Activated CD8-positive, alpha-beta memory T cell treated with anti-CD3 and anti-CD28 coated beads for 36 hours (primary cell): ENCODE results near the gene TSPO2. TPM values are rescaled to one million over a fixed set of nuclear protein-coding genes. Genes with fewer than 3 reads are reported as not detected.

Experiments used
- CTCF ChIA-PET: fragments of 350-600 bp; sonication (Branson Sonifier 250); formaldehyde crosslinking; loops from one replicate; lab custom pipeline; 2021; ENCODE audit warnings: antibody characterized with exemption; lab: Charles Lee
- POLR2A ChIA-PET: fragments of 350-600 bp; sonication (Branson Sonifier 250); formaldehyde crosslinking; loops from one replicate; lab custom pipeline; 2021; ENCODE audit warnings: antibody characterized with exemption; lab: Charles Lee
- total RNA-seq, 2 experiments: library from RNA; stranded (reverse); gene quantifications; one replicate each; pipeline ENCODE4 v1.2.3, GENCODE V29; 2021

Gene TSPO2
- total RNA-seq, 2 experiments from 2014 or later: not detected

DNA sequence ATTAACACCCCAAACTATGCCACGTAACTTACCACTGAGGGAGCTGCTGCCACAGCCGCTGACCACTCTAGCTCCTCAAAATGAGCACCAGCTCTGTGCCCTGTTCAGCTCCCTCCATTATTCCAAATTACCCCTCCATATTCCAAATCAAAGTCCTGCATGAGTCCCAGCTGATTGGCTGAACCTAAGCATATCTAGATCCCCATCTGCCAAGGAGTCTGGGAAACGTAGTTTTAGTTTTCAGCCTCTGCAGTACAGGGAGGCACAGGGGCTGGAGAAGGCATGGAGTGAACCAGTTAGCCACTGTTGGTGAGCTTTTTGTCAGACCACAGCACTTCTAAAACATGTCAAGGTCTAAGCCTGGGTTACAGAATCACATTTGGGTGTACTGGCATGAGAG lies 19.2 kb upstream of the TSPO2 start:
- POLR2A ChIA-PET: no interaction called here
- CTCF ChIA-PET: no interaction called here

GRCh38 chr6:41025966-41026530 lies 16.2 kb upstream of the TSPO2 start:
- ChIA-PET POLR2A (no interaction called here), CTCF (no interaction called here)

GRCh38 chr6:41027241-41027640 lies 15.0 kb upstream of the TSPO2 start:
- ChIA-PET CTCF (interaction anchor here (1.1 to 2.3 kb wide), 7 partner anchors 8 to 184 kb away, joined by 3 to 9 read pairs (median 7); no protein-coding TSS in a partner anchor), POLR2A (no interaction called here)

DNA sequence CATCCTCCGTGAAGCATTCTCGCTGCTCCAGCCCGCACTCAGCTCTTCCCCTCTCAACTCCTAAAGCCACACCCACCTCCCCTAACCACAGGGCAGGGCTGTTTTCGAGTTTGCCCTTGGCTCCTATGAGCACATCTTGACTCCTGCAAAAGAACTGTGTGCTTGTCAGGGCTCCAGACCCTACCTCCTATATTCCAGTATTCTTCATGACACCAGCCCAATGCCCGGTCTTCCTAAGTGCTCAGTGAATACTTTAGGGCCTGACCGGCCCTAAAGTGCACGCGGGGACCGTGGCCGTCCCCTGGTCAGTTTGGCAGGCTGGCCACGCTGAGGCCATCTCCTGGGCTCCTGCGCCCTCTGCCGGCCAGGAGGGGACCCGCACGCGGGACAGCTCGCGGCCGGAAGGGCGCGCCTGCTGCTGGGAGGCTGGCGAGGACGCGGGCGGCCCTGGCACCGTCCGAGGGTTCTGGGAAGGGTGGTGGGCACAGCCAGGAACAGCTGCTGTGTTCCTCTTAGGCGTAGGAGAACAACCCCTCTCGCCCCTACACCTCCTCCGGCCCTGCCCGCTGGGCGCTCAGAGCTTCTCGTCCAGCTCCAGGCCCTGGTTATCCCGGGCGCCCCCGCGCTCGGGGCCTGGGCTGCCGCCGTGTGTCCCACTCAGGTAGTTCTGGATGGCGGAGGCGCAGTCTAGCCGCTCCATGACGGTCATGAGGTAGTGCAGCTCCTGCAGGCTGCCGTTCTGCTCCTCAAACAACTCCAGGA lies 14.3 kb upstream of the TSPO2 start:
- POLR2A ChIA-PET: interaction anchor here (0.6 kb wide), 1 partner anchor 1159 kb away, joined by 5 read pairs; no protein-coding TSS in a partner anchor
- CTCF ChIA-PET: interaction anchor here (0.7 to 2.3 kb wide), 12 partner anchors 9 to 185 kb away, joined by 3 to 9 read pairs (median 4); partner anchors contain the start of genes TSPO2 and UNC5CL

GRCh38 chr6:41028561-41029412 lies 13.5 kb upstream of the TSPO2 start:
- ChIA-PET POLR2A (interaction anchor here (0.6 kb wide), 1 partner anchor 1158 kb away, joined by 5 read pairs; no protein-coding TSS in a partner anchor), CTCF (interaction anchor here (0.7 to 2.3 kb wide), 12 partner anchors 9 to 42 kb away, joined by 3 to 9 read pairs (median 5); partner anchors contain the start of genes TSPO2 and UNC5CL)

GRCh38 chr6:41032830-41033229 lies 9.4 kb upstream of the TSPO2 start:
- POLR2A ChIA-PET: no interaction called here
- CTCF ChIA-PET: no interaction called here

- CTCF ChIA-PET: no interaction called here
- POLR2A ChIA-PET: no interaction called here
Measured at GRCh38 chr6:41033776-41034175, 8.5 kb upstream of the TSPO2 start.

DNA sequence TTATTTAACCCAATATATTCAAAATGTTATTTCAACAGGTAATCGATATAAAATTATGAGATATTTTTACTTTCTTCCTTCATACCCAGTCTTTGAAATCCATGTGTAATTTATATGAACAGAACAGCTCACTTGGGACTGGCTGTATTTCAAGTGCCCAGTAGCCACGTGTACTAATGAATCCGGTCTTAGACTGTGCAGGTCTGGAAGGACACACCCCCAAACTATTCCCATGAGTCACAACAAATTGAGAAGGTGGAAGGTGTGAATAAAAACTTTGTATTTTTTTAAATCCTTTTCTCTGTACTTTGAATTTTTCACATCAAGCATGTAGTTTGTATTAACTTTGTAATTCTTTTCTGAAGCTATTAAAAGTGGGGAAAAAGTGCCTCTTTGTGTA lies 6.1 kb upstream of the TSPO2 start:
- ChIA-PET CTCF (interaction anchor here (1.7 to 2.6 kb wide), 2 partner anchors 8 to 20 kb away, joined by 5 to 9 read pairs; no protein-coding TSS in a partner anchor), POLR2A (no interaction called here)

- CTCF ChIA-PET: interaction anchor here (1.7 to 2.6 kb wide), 2 partner anchors 9 to 20 kb away, joined by 5 to 9 read pairs; no protein-coding TSS in a partner anchor
- POLR2A ChIA-PET: no interaction called here
Measured at GRCh38 chr6:41036601-41037000, 5.7 kb upstream of the TSPO2 start.

- ChIA-PET POLR2A (no interaction called here), CTCF (interaction anchor here (1.7 to 2.6 kb wide), 2 partner anchors 10 to 19 kb away, joined by 5 to 9 read pairs; no protein-coding TSS in a partner anchor)
Measured at GRCh38 chr6:41037107-41037900, 5.0 kb upstream of the TSPO2 start.

DNA sequence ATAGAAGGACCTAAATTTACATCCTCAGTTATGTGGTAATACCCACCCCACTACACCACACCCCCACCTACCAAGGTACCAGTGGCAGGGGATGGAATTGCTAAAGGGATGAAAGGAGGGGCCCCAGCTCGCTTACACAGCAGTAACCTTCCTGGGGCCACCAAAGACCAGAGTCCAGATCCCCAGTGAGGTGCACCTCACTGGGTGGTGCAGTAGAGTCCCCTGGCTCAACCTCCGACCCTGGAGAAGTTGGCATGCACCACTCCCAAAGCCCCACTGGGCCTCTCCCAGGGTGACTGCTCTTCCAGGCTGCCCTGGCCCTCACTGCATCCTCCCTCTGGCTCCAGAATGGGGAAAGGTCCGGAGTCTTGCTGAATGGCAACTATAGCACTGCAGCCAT lies 4.1 kb upstream of the TSPO2 start:
- POLR2A ChIA-PET: no interaction called here
- CTCF ChIA-PET: interaction anchor here (1.8 to 2.6 kb wide), 2 partner anchors 9 to 10 kb away, joined by 5 to 9 read pairs; no protein-coding TSS in a partner anchor

DNA sequence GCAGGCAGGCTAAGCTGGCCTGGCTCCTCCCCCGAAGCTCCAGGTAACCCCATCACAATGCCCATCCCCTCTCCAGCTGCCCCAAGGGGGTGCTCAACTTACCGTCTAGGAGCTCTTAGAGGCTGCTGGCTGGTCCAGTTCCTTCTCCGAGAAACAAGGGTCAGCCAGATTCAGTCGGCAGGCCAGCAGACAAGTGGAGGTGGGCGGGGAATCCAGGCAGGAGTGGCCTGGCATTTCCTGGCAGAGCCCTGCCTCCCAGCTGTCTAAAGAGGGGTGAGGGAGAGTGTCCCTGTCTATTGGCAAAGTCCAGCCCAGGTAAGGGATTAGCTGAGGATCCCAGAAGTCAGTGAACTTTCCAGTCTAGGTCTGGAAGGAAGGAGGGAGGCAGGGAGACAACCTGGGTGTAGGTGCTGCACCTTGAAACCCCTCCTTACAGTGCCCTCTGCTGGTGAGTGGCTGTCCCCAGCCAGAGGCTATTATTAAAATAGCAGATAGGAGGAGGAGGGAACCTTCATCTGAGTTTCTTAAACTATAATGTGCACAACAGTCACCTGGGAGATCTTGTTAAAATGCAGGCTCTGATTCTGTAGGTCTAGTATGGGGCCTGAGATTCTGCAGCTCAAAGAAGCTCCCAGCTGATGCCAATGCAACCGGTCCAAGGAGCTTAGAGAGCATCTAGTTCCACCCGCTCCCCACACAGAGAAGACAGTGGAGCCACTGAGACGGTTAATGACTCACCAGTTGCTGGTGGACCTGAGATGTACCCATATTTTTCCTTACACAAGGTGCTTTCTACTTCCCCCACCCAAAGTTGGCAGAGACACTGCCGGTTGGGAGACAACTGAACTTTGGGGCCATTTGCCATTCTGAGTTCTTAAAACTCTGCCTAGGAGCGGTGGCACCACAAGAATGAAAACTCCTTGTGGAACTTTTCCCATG lies 2.9 kb upstream of the TSPO2 start, which contains the start of gene UNC5CL:
Gene UNC5CL (minus strand): TSS at position 162 of the 939 bp plus-strand sequence. CDS start 4,147 bp downstream, outside the sequence.
- ChIA-PET CTCF (interaction anchor here (0.8 to 1.8 kb wide), 5 partner anchors 9 to 46 kb away, joined by 3 to 8 read pairs (median 4); partner anchors contain the start of gene APOBEC2), POLR2A (no interaction called here)

DNA sequence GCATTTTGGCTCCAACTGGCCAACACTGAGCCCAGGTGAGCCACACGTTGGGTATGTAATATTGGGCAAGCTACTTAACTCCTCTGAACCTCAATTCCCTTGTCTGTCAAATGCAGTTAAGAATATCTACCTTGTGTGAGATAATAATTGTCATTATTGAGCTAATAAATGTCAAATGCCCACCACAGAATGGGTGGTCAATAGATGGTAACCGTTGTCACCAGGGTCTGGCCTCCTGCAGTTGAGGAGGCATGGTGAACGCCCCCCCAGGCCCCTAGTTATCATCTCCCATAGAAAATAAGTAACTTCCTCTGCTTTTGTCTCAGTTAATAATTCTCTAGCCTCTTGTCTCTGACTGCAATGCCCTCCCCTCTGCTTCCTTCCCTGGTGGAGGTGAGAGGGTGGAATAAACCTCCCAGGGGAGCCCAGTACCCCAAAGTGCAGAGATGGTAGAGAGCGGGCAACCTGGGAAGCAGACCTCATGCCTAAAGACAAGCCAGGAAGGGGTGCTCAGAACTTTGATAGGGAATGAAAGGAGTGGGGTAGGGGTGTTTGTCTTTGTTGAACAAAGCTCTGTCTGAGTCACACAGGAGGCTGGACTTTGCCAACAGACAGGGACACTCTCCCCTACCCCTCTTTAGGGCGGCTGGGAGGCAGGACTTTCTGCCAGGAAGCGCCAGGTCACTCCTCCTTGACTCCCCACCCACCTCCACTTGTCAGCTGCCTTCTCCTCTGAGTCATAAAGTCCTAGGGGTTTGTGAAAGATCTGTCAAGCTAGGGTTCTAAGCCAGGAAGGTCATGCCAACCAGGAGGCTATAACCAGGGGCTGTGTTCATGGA lies 1.9 kb upstream of the TSPO2 start:
- CTCF ChIA-PET: interaction anchor here (1.1 to 1.4 kb wide), 5 partner anchors 8 to 47 kb away, joined by 3 to 8 read pairs (median 4); partner anchors contain the start of gene APOBEC2
- POLR2A ChIA-PET: no interaction called here

DNA sequence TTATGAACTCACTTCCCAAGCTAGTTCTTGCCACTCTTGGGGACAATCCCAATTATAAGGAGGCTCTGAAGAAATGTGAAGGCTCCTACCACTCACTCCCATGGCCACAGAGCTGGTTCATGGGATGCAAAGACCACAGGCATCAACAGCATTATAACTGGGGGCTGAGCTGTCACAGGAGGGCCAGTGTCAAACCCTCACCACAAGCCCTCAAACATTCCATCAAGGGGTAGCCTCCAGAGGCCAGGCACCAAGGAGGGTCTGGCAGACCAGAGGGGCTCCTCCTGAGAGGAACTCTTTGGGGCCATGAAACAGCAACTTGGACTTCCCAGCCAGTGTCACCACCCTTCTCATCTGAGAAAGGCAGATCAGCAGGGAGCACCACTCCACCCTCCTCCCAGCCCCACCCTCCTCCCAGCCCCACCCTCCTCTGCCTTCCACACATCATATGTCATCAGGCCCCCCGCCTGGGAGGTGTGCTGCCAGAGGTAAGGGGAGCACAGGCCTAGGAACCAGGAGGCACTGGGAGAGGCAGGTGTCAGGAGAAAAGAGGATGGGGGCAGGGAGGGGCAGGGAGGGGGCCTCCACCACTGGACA lies 1.2 kb upstream of the TSPO2 start:
- ChIA-PET POLR2A (no interaction called here), CTCF (interaction anchor here (1.4 kb wide), 2 partner anchors 10 to 13 kb away, joined by 3 to 5 read pairs; no protein-coding TSS in a partner anchor)

- ChIA-PET POLR2A (no interaction called here), CTCF (no interaction called here)
Measured at GRCh38 chr6:41043151-41043550, 884 bp downstream of the TSPO2 start.

DNA sequence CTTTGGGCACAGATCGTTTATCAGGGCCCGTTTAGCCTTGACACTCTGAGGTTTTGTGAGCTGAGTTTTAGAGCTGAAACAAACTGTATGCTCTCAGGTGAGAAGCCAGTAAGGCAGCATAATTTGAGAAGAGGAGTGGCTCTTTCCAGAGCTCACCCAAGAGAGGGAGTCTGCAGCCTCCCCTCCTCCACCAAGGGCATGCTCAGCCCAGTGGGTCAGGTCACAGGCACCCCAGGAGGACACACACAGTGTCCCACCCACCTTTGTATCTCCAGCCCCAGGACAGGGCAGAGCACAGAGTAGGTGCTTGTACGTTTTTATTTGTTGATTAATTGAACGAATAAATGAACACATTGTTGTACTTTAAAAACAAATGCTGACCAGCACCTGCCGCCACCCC lies 3.4 kb downstream of the TSPO2 start:
- CTCF ChIA-PET: interaction anchor here (1.1 kb wide), 1 partner anchor 8 kb away, joined by 4 read pairs; no protein-coding TSS in a partner anchor
- POLR2A ChIA-PET: no interaction called here
